Bronchial epithelial cell (primary cell): ENCODE measurements around the gene EHD3. TPM values are rescaled to one million over a fixed set of nuclear protein-coding genes. Genes with fewer than 3 reads are reported as not detected.

ENCODE experiments used
- DNase-seq: peaks from one replicate; pipeline ENCODE4 v3.0.0-alpha.2; 2010; ENCODE audit warnings: low read depth
- FAIRE-seq: peaks from 2 replicates; lab custom pipeline; 2011; peaks lifted over from hg19 to GRCh38; lab: Jason Lieb, UNC
- H3K27me3 ChIP-seq: 2 replicates; pipeline ENCODE4 v1.5.1; 2011; ENCODE audit warnings: low read length; ENCODE audit not compliant: control insufficient read depth, insufficient read depth
- H3K36me3 ChIP-seq: 2 replicates; pipeline ENCODE4 v1.5.1; 2011; ENCODE audit warnings: low read length; ENCODE audit not compliant: control insufficient read depth, insufficient read depth
- H3K4me3 ChIP-seq: 2 replicates; pipeline ENCODE4 v1.5.1; 2011; ENCODE audit warnings: mild to moderate bottlenecking, low read depth, low read length, control low read depth
- CTCF ChIP-seq: IDR thresholded peaks from 2 replicates; pipeline ENCODE4 v1.5.1; 2011; ENCODE audit warnings: mild to moderate bottlenecking, moderate library complexity, low read length, control low read depth, inconsistent platforms; ENCODE audit not compliant: insufficient read depth, severe bottlenecking
- total RNA-seq: library from RNA; depleted of rRNA; stranded (reverse); fragments of >200 nt; gene quantifications from 2 replicates; pipeline ENCODE4 v1.2.1, GENCODE V29; 2014

The EHD3 gene
- total RNA-seq, 1 donor from 2014 or later, result 1.6 TPM

GRCh38 chr2:31212659-31213600 lies 21.0 kb upstream of the EHD3 start:
- Histone ChIP-seq H3K27me3 (no peaks in the 10 kb centered on the region), H3K4me3 (no peak overlapping the region), H3K36me3 (no peaks in the 10 kb centered on the region)
- no peak for TF ChIP-seq CTCF
- no peak for DNase-seq
- FAIRE-seq, result no peak

GRCh38 chr2:31213601-31214443 lies 20.1 kb upstream of the EHD3 start:
- FAIRE-seq, result no peak
- Histone ChIP-seq H3K36me3 (no peaks in the 10 kb centered on the region), H3K27me3 (no peaks in the 10 kb centered on the region), H3K4me3 (no peak overlapping the region)
- DNase-seq, result no peak
- TF ChIP-seq CTCF, result no peak

- FAIRE-seq (no peak), DNase-seq (no peak)
- no peaks in the 10 kb centered on the region for H3K27me3 ChIP-seq
- no peaks in the 10 kb centered on the region for H3K36me3 ChIP-seq
- no peak overlapping the region for H3K4me3 ChIP-seq
- no peak for TF ChIP-seq CTCF
Observed at GRCh38 chr2:31214444-31214915, 19.5 kb upstream of the EHD3 start.

GRCh38 chr2:31216734-31217133 lies 17.2 kb upstream of the EHD3 start:
- Histone ChIP-seq H3K4me3 (no peak overlapping the region), H3K27me3 (peaks cover 1% of the 10 kb centered on the region), H3K36me3 (no peaks in the 10 kb centered on the region)
- DNase-seq (no peak), FAIRE-seq (no peak)
- TF ChIP-seq CTCF, result no peak

DNA sequence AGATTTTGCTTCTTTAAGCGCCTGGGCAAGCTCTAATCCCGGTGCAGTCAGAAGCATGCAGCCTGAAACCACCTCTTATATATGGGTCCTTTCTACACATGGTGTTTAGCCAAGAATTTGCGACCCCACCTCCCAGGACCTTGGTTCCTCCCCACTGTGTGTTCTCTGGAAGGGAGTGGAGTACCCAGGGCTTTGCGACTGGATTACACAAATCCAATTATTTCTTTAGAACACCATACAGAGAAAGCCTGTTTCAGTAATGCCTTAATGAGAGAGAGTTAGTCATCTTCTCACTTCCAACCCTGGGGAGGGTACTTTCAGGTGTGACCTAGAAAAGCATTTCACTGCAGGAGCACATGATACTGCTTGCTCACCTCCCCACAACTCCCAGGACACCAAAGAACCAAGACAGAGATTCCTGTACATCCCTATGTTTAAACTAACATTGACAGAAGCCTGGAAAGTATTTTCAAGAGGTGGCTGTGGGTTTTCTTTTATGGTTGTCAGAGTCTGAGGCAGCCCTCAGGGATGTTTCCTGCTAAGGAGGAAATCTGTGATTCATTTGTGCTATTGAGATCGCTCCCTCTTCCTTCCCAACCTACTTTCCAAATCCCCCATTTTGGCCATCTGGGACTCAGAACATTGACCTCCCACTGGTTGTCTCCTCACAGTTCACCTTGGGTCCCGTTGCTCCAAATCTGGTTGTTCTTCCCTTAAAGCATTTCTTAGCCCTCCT lies 16.3 kb upstream of the EHD3 start, which contains the start of gene CAPN14:
Gene CAPN14, minus strand, starts transcription at position 51 of the 736 bp plus-strand sequence. CDS start 12,068 bp downstream, outside the sequence.
- H3K27me3 ChIP-seq, result peaks cover 1% of the 10 kb centered on the region
- H3K36me3 ChIP-seq, result no peaks in the 10 kb centered on the region
- DNase-seq (peak; percentile 62), FAIRE-seq (no peak)
- H3K4me3 ChIP-seq, result no peak within 1 kb of the TSS
- no peak for TF ChIP-seq CTCF
